ENCODE results near the gene CRY2.

CRY2 gene

DNA sequence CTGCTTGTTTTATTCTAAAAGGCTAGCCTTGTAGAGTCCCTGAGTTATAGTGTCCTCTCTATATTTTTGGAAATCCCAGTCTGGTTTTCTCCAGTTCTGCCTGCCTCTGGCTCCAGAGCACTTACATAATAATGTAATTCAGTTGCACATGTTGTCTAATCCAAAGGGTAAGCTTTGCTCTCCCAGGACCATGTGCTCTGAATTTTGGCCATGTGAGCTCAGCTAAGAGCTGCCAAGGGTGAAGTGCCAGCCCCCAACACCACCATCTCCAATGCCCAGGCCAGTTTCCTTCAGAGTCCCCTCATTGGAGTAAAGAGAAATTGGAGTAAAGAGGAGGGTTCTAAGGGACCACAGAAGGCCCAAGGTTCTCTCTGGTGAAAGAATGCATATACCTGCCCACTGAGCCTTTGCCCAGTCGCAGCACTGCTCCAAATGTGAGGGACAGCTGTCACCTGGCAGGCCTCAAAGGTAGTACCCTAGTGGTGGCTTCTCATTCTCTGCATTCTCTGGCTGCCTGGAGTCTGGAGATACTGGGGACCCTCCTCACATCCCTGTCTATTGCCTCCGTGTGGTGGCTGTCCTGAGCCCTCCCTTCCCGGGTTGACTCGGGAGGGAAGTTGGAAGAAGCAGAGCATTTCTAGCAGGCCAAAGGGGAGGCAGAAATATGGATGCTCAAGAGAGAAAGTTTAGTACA is 4.9 kb downstream of the CRY2 start:
- DNase-seq, result no peak
- Histone ChIP-seq H3K4me1 (peaks cover 6% of the 10 kb centered on the region), H3K36me3 (peaks cover 3% of the 10 kb centered on the region; the same call in 1 of the 2 replicates), H3K9me3 (no peaks in the 10 kb centered on the region), H3K4me3 (ENCODE audit: low read depth, low read length) (no peak overlapping the region), H3K27me3 (no peaks in the 10 kb centered on the region)
- TF ChIP-seq, protein P1, sequence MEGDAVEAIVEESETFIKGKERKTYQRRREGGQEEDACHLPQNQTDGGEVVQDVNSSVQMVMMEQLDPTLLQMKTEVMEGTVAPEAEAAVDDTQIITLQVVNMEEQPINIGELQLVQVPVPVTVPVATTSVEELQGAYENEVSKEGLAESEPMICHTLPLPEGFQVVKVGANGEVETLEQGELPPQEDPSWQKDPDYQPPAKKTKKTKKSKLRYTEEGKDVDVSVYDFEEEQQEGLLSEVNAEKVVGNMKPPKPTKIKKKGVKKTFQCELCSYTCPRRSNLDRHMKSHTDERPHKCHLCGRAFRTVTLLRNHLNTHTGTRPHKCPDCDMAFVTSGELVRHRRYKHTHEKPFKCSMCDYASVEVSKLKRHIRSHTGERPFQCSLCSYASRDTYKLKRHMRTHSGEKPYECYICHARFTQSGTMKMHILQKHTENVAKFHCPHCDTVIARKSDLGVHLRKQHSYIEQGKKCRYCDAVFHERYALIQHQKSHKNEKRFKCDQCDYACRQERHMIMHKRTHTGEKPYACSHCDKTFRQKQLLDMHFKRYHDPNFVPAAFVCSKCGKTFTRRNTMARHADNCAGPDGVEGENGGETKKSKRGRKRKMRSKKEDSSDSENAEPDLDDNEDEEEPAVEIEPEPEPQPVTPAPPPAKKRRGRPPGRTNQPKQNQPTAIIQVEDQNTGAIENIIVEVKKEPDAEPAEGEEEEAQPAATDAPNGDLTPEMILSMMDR (IDR thresholded peaks at IDR 0.05; ENCODE audit: low read depth, low read length), result no peak

DNA sequence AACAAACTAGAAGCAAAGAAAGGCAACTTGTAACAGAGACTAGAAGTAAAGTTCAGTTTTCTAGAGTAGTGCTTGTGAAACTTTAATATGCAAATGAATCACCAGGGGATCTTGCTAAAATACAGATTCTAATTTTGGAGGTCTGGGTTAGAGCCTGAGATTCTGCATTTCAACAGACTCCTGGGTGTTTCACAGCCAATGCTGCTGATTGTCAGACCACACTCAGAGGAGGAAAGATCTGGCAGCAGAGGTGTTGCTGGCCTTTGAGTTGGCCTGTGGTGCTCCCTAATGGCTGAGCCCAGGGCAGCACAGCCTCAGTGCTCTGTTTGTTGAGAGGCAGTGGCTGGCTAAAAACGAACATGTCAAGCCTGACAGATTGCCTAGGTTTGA is 5.4 kb downstream of the CRY2 start:
- no peaks in the 10 kb centered on the region for H3K27me3 ChIP-seq
- H3K4me3 ChIP-seq (ENCODE audit: low read depth, low read length), result no peak overlapping the region
- DNase-seq, result no peak
- H3K9me3 ChIP-seq, result no peaks in the 10 kb centered on the region
- peaks cover 3% of the 10 kb centered on the region; the same call in 1 of the 2 replicates for H3K36me3 ChIP-seq
- peaks cover 6% of the 10 kb centered on the region for H3K4me1 ChIP-seq
- TF ChIP-seq, protein P1 (IDR thresholded peaks at IDR 0.05; ENCODE audit: low read depth, low read length), result no peak

DNA sequence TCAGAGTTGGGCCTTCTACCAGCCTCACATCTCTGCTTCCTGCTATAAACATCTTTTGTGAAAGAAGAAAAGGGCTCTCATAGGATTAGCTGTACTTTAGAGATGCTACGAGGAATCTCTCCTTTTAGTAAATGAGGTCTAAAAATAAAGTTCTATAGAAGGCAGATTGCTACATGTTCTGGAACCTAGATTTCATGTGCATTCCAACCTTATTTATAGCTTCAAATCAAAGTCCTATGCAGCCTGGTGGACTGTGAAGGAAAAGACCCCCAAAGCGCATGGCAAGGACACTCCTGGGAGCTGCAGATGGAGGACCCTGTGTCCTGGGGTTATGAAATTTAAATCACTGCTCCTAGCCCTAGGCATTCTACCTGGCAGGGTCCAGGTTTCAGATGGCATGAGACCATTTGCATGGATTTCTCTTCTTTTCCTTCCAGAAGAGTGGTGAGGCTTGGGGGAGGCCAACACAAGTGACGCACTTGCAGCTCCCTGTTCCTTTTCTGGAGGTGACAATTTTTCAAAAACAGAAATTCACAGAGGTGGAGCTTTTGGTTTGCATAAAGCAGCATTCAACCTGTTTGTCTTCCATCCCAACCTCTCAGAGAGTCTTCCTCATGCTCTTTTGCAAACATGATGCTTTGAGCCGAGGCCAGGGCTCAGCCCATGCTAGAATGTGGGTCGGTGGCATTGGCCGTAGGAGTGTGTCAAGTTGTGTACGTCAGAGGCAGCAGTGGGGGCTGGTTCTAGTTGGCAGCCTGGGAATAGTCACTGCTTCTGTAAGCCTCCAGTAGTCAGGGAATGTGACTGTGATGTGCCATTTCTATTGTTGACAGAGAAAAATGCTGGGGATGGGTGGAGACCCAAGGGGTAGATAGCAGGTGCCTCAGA is 6.3 kb downstream of the CRY2 start:
- Histone ChIP-seq H3K9me3 (no peaks in the 10 kb centered on the region), H3K4me1 (peaks cover 6% of the 10 kb centered on the region), H3K36me3 (peaks cover 3% of the 10 kb centered on the region), H3K4me3 (ENCODE audit: low read depth, low read length) (no peak overlapping the region), H3K27me3 (no peaks in the 10 kb centered on the region)
- TF ChIP-seq, protein P1 (IDR thresholded peaks at IDR 0.05; ENCODE audit: low read depth, low read length), result no peak
- DNase-seq, result no peak

DNA sequence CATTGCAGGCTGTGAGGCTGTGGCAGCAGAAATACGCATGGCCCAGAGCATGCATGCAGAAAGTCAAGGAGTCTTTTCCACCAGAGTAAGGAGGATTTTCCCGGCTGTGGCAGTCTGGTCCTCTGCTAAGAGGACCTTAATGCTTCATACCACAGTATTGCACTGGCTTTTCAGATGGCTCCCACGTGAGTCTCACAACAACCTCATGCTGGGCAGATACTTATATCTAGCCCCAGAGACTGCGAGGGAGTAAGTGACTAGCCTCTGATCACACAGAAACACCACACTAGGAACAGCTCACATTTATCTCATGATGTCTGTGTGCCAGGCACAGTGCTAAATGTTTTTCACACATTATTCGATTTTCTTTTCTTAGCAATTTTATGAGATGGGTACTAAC is 8.0 kb downstream of the CRY2 start:
- TF ChIP-seq, protein P1 (IDR thresholded peaks at IDR 0.05; ENCODE audit: low read depth, low read length), result no peak
- DNase-seq, result no peak
- peaks cover 3% of the 10 kb centered on the region for H3K36me3 ChIP-seq
- peaks cover 10% of the 10 kb centered on the region for H3K4me1 ChIP-seq
- H3K27me3 ChIP-seq, result no peaks in the 10 kb centered on the region
- no peak overlapping the region for H3K4me3 ChIP-seq (ENCODE audit: low read depth, low read length)
- no peaks in the 10 kb centered on the region for H3K9me3 ChIP-seq

DNA sequence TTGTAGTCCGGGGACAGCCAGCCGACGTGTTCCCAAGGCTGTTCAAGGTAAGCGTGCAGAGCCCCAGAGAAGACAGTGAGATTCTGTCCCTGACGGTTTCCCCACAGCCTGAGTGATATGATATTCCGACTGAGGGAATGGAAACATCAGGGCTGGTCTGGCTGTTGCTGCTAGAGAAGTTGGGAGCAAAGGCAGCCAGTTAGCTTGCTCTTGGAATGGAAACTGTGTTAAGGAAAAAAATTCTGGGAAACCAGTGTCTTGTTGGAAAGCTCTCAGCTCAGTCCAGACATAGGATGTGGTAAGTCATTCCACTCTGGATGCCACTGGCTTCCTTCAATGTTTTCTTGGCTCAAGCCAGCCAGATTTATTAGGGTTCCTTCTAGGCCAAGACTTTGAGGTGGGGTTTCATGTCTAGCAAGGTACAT is 8.8 kb downstream of the CRY2 start:
- Histone ChIP-seq H3K9me3 (no peaks in the 10 kb centered on the region), H3K4me3 (ENCODE audit: low read depth, low read length) (no peak overlapping the region), H3K4me1 (peaks cover 10% of the 10 kb centered on the region), H3K27me3 (no peaks in the 10 kb centered on the region), H3K36me3 (peaks cover 3% of the 10 kb centered on the region)
- TF ChIP-seq, protein P1 (IDR thresholded peaks at IDR 0.05; ENCODE audit: low read depth, low read length), result no peak
- no peak for DNase-seq
